Endothelial cell of umbilical vein (primary cell): ENCODE measurements around the gene OR12D1. TPM values are rescaled to one million over a fixed set of nuclear protein-coding genes. Genes with fewer than 3 reads are reported as not detected.

Experiments used
- BruUV-seq: library from RNA; stranded (reverse); fragments of 400-500 nt; replicated peaks from 2 replicates; lab custom pipeline; 2021; lab: Mats Ljungman, UMichigan
- CTCF ChIA-PET: fragments of 300-600, 350-600 bp; sonication (Branson Sonifier 250); formaldehyde crosslinking; loops from one replicate; lab custom pipeline; 2021; ENCODE audit warnings: antibody characterized with exemption, inconsistent platforms; lab: Charles Lee
- POLR2A ChIA-PET: fragments of 300-600, 350-600 bp; sonication (Branson Sonifier 250); formaldehyde crosslinking; loops from one replicate; lab custom pipeline; 2021; ENCODE audit warnings: antibody characterized with exemption, inconsistent platforms; lab: Charles Lee
- DNase-seq: peaks from one replicate; pipeline ENCODE4 v3.0.0-alpha.2; 2011; ENCODE audit warnings: low read depth, low spot score
- FAIRE-seq: peaks from 2 replicates; lab custom pipeline; 2011; peaks lifted over from hg19 to GRCh38; lab: Jason Lieb, UNC
- H2AFZ ChIP-seq: 2 replicates; pipeline ENCODE4 v1.6.0; 2012; ENCODE audit warnings: low read depth, low read length, control low read depth, inconsistent platforms
- H3K27ac ChIP-seq: 2 replicates; pipeline ENCODE4 v1.5.1; 2011; ENCODE audit warnings: low read depth, mild to moderate bottlenecking, control low read depth, low read length, moderate library complexity; ENCODE audit not compliant: insufficient read depth
- H3K27me3 ChIP-seq, 2 experiments: 2 replicates each; pipeline versions ENCODE4 v1.6.0 to v1.6.1; 2011; ENCODE audit warnings: low read length in 2 of 2, mixed read lengths in 1 of 2; ENCODE audit not compliant: control insufficient read depth in 2 of 2, insufficient read depth in 2 of 2
- H3K36me3 ChIP-seq, 2 experiments: 2 replicates in 1 of 2; 3 replicates in 1 of 2; pipeline ENCODE4 v1.5.1; 2011; ENCODE audit warnings: low read length in 2 of 2, mild to moderate bottlenecking in 1 of 2, moderate library complexity in 1 of 2; ENCODE audit not compliant: control insufficient read depth in 2 of 2, insufficient read depth in 2 of 2; ENCODE audit errors: extremely low read depth in 1 of 2
- H3K4me1 ChIP-seq: 3 replicates; pipeline ENCODE4 v1.5.1; 2011; ENCODE audit warnings: mild to moderate bottlenecking, low read length; ENCODE audit not compliant: control insufficient read depth, insufficient read depth; ENCODE audit errors: extremely low read depth
- H3K4me2 ChIP-seq: 2 replicates; pipeline ENCODE4 v1.6.1; 2011; ENCODE audit warnings: low read length, control low read depth, mixed read lengths; ENCODE audit not compliant: insufficient read depth
- H3K4me3 ChIP-seq, 3 experiments: fragments of 200-600 bp in 1 of 3; sonication (generic), shearing (Covaris generic) in 1 of 3; replicated peaks in 1 of 3; 2 replicates each; pipeline ENCODE4 v1.5.1; 2011 to 2016; ENCODE audit warnings: control low read depth in 3 of 3, low read length in 3 of 3, mild to moderate bottlenecking in 2 of 3, inconsistent platforms in 1 of 3, low read depth in 1 of 3, moderate library complexity in 1 of 3; ENCODE audit not compliant: insufficient read depth in 1 of 3
- H3K79me2 ChIP-seq: 2 replicates; pipeline ENCODE4 v1.6.0; 2012; ENCODE audit warnings: low read length, inconsistent platforms; ENCODE audit not compliant: control insufficient read depth, insufficient read depth
- H3K9ac ChIP-seq: replicated peaks from 2 replicates; pipeline ENCODE3; 2011; ENCODE audit warnings: low read length, control low read depth; ENCODE audit not compliant: insufficient read depth; ENCODE audit errors: extremely low read depth
- H3K9me1 ChIP-seq: replicated peaks from 3 replicates; pipeline ENCODE4 v1.6.0; 2011; ENCODE audit warnings: mild to moderate bottlenecking, low read length; ENCODE audit not compliant: control insufficient read depth, insufficient read depth; ENCODE audit errors: extremely low read depth
- H3K9me3 ChIP-seq: replicated peaks from 2 replicates; pipeline ENCODE4 v1.5.1; 2012; ENCODE audit warnings: low read length, inconsistent platforms; ENCODE audit not compliant: control insufficient read depth, insufficient read depth
- H4K20me1 ChIP-seq: replicated peaks from 2 replicates; pipeline ENCODE3; 2011; ENCODE audit warnings: mild to moderate bottlenecking, low read length; ENCODE audit not compliant: control insufficient read depth, insufficient read depth; ENCODE audit errors: extremely low read depth
- EZH2 ChIP-seq: IDR thresholded peaks from 2 replicates; pipeline ENCODE4 v1.6.1; 2012; ENCODE audit warnings: borderline replicate concordance, low read depth, mild to moderate bottlenecking, moderate library complexity, low read length, inconsistent platforms; ENCODE audit not compliant: severe bottlenecking
- FOS ChIP-seq: IDR thresholded peaks from 2 replicates; pipeline ENCODE4 v1.6.1; 2011; ENCODE audit warnings: mild to moderate bottlenecking, low read length, moderate library complexity, borderline replicate concordance; ENCODE audit not compliant: insufficient read depth
- GATA2 ChIP-seq: IDR thresholded peaks from 2 replicates; pipeline ENCODE4 v1.7.0; 2011; ENCODE audit warnings: low read depth, mild to moderate bottlenecking, moderate library complexity, mixed read lengths, low read length; ENCODE audit not compliant: insufficient read length, insufficient read depth
- JUN ChIP-seq: IDR thresholded peaks from 2 replicates; pipeline ENCODE4 v1.6.1; 2011; ENCODE audit warnings: borderline replicate concordance, low read depth; ENCODE audit not compliant: insufficient read length, insufficient read depth
- MYC ChIP-seq: IDR thresholded peaks from one replicate; pipeline ENCODE4 v1.6.1; 2011; ENCODE audit warnings: mild to moderate bottlenecking, low read depth, low read length
- POLR2A ChIP-seq: IDR thresholded peaks from 2 replicates; pipeline ENCODE4 v1.6.1; 2012; ENCODE audit warnings: low read depth, mild to moderate bottlenecking, control low read depth, low read length
- POLR2AphosphoS5 ChIP-seq: IDR thresholded peaks from 2 replicates; pipeline ENCODE4 v1.6.1; 2012; ENCODE audit warnings: low read depth, mild to moderate bottlenecking, control low read depth, low read length, moderate library complexity; ENCODE audit not compliant: insufficient read depth
- dilution Hi-C: fragments of 300-500 bp; cut with MboI; formaldehyde crosslinking; loops from one replicate; pipeline ENCODE4 v1.15.0; 2019; ENCODE audit warnings: low sequenced_read_pairs; ENCODE audit not compliant: extremely low pct_ligation_motif_present
- intact Hi-C: fragments of 100-400 bp; cut with micrococcal nuclease; formaldehyde crosslinking; loops from one replicate; pipeline ENCODE4 v1.10.0; 2022
- polyA plus RNA-seq, 4 experiments: library from polyadenylated mRNA; depleted of rRNA in 3 of 4; stranded (reverse) in 3 of 4; unstranded in 1 of 4; fragments of >200 nt; gene quantifications; 2 replicates each; pipeline versions ENCODE4 v1.2.1 to v1.2.3, GENCODE V29; 2011 to 2012; ENCODE audit warnings: missing spikeins in 1 of 4
- total RNA-seq: library from RNA; stranded (reverse); gene quantifications from 2 replicates; pipeline ENCODE4 v1.2.3, GENCODE V29; 2021
- TF ChIP-seq, protein P1 (sequence below): IDR thresholded peaks from 2 replicates; pipeline ENCODE4 v1.6.1; 2011; ENCODE audit not compliant: insufficient read depth, insufficient read length
- TF ChIP-seq, protein P2 (sequence below), 2 donors: IDR thresholded peaks; 1 replicate in 1 of 2; 2 replicates in 1 of 2; pipeline ENCODE4 v1.5.1; 2011; ENCODE audit warnings: low read length in 2 of 2, mild to moderate bottlenecking in 2 of 2, moderate library complexity in 2 of 2, control low read depth in 1 of 2, inconsistent platforms in 1 of 2, low read depth in 1 of 2; ENCODE audit not compliant: insufficient read depth in 1 of 2; ENCODE audit errors: extremely low read depth in 1 of 2

The OR12D1 gene
- total and polyA plus RNA-seq, 2 donors (not counting 3 experiments of a cell fraction or from before 2014, with no cell fraction given) = not detected

DNA sequence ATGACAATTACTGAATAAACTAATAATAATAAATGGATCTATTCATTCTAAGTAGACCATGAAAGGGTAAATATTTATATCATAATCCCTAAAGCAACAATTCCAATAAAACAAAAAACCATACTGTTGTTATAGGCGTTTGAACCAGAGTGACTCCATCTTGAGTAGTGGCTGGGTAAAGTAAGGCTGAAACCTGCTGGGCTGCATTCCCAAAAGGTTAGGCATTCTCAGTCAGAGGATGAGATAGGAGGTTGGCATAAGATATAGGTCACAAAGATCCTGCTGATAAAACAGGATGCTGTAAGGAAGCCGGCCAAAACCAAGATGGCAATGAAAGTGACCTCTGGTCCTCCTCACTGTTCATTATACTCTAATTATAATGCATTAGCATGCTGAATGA, 50.6 kb downstream of the OR12D1 start:
- dilution Hi-C loops (no loop called here), intact Hi-C loops (no loop called here)
- Histone ChIP-seq H3K4me3 (no peak overlapping the region), H4K20me1 (no peaks in the 10 kb centered on the region), H3K4me1 (no peaks in the 10 kb centered on the region), H3K27ac (no peak overlapping the region), H3K9me3 (no peaks in the 10 kb centered on the region), H3K79me2 (no peaks in the 10 kb centered on the region), H3K9me1 (no peaks in the 10 kb centered on the region), H3K27me3 (no peaks in the 10 kb centered on the region), H3K4me2 (no peak overlapping the region), H3K9ac (no peak overlapping the region), H3K36me3 (no peaks in the 10 kb centered on the region), H2AFZ (no peak overlapping the region)
- no peak for FAIRE-seq
- ChIA-PET CTCF (no interaction called here), POLR2A (no interaction called here)
- DNase-seq = no peak
- no TSS peak for BruUV-seq
- TF ChIP-seq, protein P1, sequence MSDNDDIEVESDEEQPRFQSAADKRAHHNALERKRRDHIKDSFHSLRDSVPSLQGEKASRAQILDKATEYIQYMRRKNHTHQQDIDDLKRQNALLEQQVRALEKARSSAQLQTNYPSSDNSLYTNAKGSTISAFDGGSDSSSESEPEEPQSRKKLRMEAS = no peak
- TF ChIP-seq GATA2 (no peak), EZH2 (no peak), JUN (no peak), FOS (no peak), MYC (no peak), POLR2A (no peak), POLR2AphosphoS5 (no peak)
- TF ChIP-seq, protein P2, sequence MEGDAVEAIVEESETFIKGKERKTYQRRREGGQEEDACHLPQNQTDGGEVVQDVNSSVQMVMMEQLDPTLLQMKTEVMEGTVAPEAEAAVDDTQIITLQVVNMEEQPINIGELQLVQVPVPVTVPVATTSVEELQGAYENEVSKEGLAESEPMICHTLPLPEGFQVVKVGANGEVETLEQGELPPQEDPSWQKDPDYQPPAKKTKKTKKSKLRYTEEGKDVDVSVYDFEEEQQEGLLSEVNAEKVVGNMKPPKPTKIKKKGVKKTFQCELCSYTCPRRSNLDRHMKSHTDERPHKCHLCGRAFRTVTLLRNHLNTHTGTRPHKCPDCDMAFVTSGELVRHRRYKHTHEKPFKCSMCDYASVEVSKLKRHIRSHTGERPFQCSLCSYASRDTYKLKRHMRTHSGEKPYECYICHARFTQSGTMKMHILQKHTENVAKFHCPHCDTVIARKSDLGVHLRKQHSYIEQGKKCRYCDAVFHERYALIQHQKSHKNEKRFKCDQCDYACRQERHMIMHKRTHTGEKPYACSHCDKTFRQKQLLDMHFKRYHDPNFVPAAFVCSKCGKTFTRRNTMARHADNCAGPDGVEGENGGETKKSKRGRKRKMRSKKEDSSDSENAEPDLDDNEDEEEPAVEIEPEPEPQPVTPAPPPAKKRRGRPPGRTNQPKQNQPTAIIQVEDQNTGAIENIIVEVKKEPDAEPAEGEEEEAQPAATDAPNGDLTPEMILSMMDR (IDR thresholded peaks at IDR 0.05; ENCODE audit: extremely low read depth in 1 of 2, insufficient read depth in 1 of 2, low read depth in 1 of 2, low read length in 2 of 2) = no peak
